ENCODE results near the gene GALNT2.

GALNT2 gene

GRCh38 chr1:230261928-230262650 is 195.1 kb downstream of the GALNT2 start:
- WGBS, result 94% methylated on average over 21 of the region's 21 CpGs
- H3K9me3 ChIP-seq (ENCODE audit: insufficient read depth, low read depth, low read length), result 0 out of 2 replicates have a peak, but pooled peaks cover 3% of the 10 kb centered on the region
- H3K36me3 ChIP-seq (ENCODE audit: insufficient read depth, low read length), result peaks cover 43% of the 10 kb centered on the region
- no peaks in the 10 kb centered on the region for H3K4me1 ChIP-seq (ENCODE audit: insufficient read depth, low read length)
- H3K4me3 ChIP-seq (ENCODE audit: low read length), result no peak overlapping the region
- H3K9ac ChIP-seq (ENCODE audit: low read depth, low read length), result no peak overlapping the region
- H3K27me3 ChIP-seq (ENCODE audit: insufficient read depth, low read length), result no peaks in the 10 kb centered on the region
- no peak overlapping the region for H3K27ac ChIP-seq (ENCODE audit: low read depth, low read length)

- 93% methylated on average over 13 of the region's 13 CpGs for WGBS
- Histone ChIP-seq H3K27me3 (ENCODE audit: insufficient read depth, low read length) (no peaks in the 10 kb centered on the region), H3K36me3 (ENCODE audit: insufficient read depth, low read length) (peaks cover 37% of the 10 kb centered on the region), H3K4me3 (ENCODE audit: low read length) (no peak overlapping the region), H3K27ac (ENCODE audit: low read depth, low read length) (no peak overlapping the region), H3K9me3 (ENCODE audit: insufficient read depth, low read depth, low read length) (0 out of 2 replicates have a peak, but pooled peaks cover 3% of the 10 kb centered on the region), H3K4me1 (ENCODE audit: insufficient read depth, low read length) (no peaks in the 10 kb centered on the region), H3K9ac (ENCODE audit: low read depth, low read length) (no peak overlapping the region)
These were observed 196.0 kb downstream of the GALNT2 start for GRCh38 chr1:230262867-230263567.

- Histone ChIP-seq H3K27me3 (ENCODE audit: insufficient read depth, low read length) (no peaks in the 10 kb centered on the region), H3K9ac (ENCODE audit: low read depth, low read length) (no peak overlapping the region), H3K4me1 (ENCODE audit: insufficient read depth, low read length) (peaks cover 2% of the 10 kb centered on the region; the same call in 1 of the 2 replicates), H3K4me3 (ENCODE audit: low read length) (no peak overlapping the region), H3K36me3 (ENCODE audit: insufficient read depth, low read length) (peaks cover 37% of the 10 kb centered on the region), H3K9me3 (ENCODE audit: insufficient read depth, low read depth, low read length) (0 out of 2 replicates have a peak, but pooled peaks cover 3% of the 10 kb centered on the region), H3K27ac (ENCODE audit: low read depth, low read length) (no peak overlapping the region)
- 93% methylated on average over 21 of the region's 21 CpGs for WGBS
These were observed 196.6 kb downstream of the GALNT2 start for GRCh38 chr1:230263568-230264195.

GRCh38 chr1:230264342-230264741 is 197.3 kb downstream of the GALNT2 start:
- H3K27ac ChIP-seq (ENCODE audit: low read depth, low read length), result no peak overlapping the region
- WGBS, result 95% methylated on average over 8 of the region's 8 CpGs
- no peak overlapping the region for H3K4me3 ChIP-seq (ENCODE audit: low read length)
- H3K36me3 ChIP-seq (ENCODE audit: insufficient read depth, low read length), result peaks cover 34% of the 10 kb centered on the region
- H3K27me3 ChIP-seq (ENCODE audit: insufficient read depth, low read length), result no peaks in the 10 kb centered on the region
- peaks cover 3% of the 10 kb centered on the region; the same call in 1 of the 2 replicates for H3K4me1 ChIP-seq (ENCODE audit: insufficient read depth, low read length)
- no peak overlapping the region for H3K9ac ChIP-seq (ENCODE audit: low read depth, low read length)
- no peaks in the 10 kb centered on the region for H3K9me3 ChIP-seq (ENCODE audit: insufficient read depth, low read depth, low read length)

GRCh38 chr1:230265200-230266115 is 198.4 kb downstream of the GALNT2 start:
- Histone ChIP-seq H3K4me1 (ENCODE audit: insufficient read depth, low read length) (peaks cover 3% of the 10 kb centered on the region; the same call in 1 of the 2 replicates), H3K36me3 (ENCODE audit: insufficient read depth, low read length) (peaks cover 30% of the 10 kb centered on the region), H3K4me3 (ENCODE audit: low read length) (no peak overlapping the region), H3K9ac (ENCODE audit: low read depth, low read length) (no peak overlapping the region), H3K27me3 (ENCODE audit: insufficient read depth, low read length) (no peaks in the 10 kb centered on the region), H3K9me3 (ENCODE audit: insufficient read depth, low read depth, low read length) (no peaks in the 10 kb centered on the region), H3K27ac (ENCODE audit: low read depth, low read length) (no peak overlapping the region)
- WGBS, result 96% methylated on average over 17 of the region's 17 CpGs

- H3K9me3 ChIP-seq (ENCODE audit: insufficient read depth, low read depth, low read length), result no peaks in the 10 kb centered on the region
- no peak overlapping the region for H3K9ac ChIP-seq (ENCODE audit: low read depth, low read length)
- H3K4me1 ChIP-seq (ENCODE audit: insufficient read depth, low read length), result peaks cover 3% of the 10 kb centered on the region; the same call in 1 of the 2 replicates
- H3K4me3 ChIP-seq (ENCODE audit: low read length), result no peak overlapping the region
- no peak overlapping the region for H3K27ac ChIP-seq (ENCODE audit: low read depth, low read length)
- no peaks in the 10 kb centered on the region for H3K27me3 ChIP-seq (ENCODE audit: insufficient read depth, low read length)
- peaks cover 30% of the 10 kb centered on the region for H3K36me3 ChIP-seq (ENCODE audit: insufficient read depth, low read length)
- 71% methylated on average over 2 of the region's 2 CpGs for whole genome bisulfite sequencing
These were observed 199.4 kb downstream of the GALNT2 start for GRCh38 chr1:230266456-230266855.

- H3K27ac ChIP-seq (ENCODE audit: low read depth, low read length), result no peak overlapping the region
- 93% methylated on average over 17 of the region's 17 CpGs for WGBS
These were observed 200.5 kb downstream of the GALNT2 start for GRCh38 chr1:230267338-230268065.

GRCh38 chr1:230268371-230269170 is 201.5 kb downstream of the GALNT2 start:
- 0 out of 2 replicates have a peak overlapping the region, but pooled peaks have one; percentile 2 for H3K27ac ChIP-seq (ENCODE audit: low read depth, low read length)
- no peaks in the 10 kb centered on the region for H3K9me3 ChIP-seq (ENCODE audit: insufficient read depth, low read depth, low read length)
- H3K27me3 ChIP-seq (ENCODE audit: insufficient read depth, low read length), result no peaks in the 10 kb centered on the region
- WGBS, result 90% methylated on average over 18 of the region's 19 CpGs
- peaks cover 21% of the 10 kb centered on the region for H3K36me3 ChIP-seq (ENCODE audit: insufficient read depth, low read length)
- peaks cover 3% of the 10 kb centered on the region; the same call in 1 of the 2 replicates for H3K4me1 ChIP-seq (ENCODE audit: insufficient read depth, low read length)
- H3K4me3 ChIP-seq (ENCODE audit: low read length), result no peak overlapping the region
- H3K9ac ChIP-seq (ENCODE audit: low read depth, low read length), result no peak overlapping the region

More at GRCh38 chr1:230267338-230268065, 200.5 kb downstream of the GALNT2 start:
- H3K36me3 ChIP-seq (ENCODE audit: insufficient read depth, low read length), result peaks cover 30% of the 10 kb centered on the region
- peaks cover 3% of the 10 kb centered on the region; the same call in 1 of the 2 replicates for H3K4me1 ChIP-seq (ENCODE audit: insufficient read depth, low read length)
- H3K4me3 ChIP-seq (ENCODE audit: low read length), result no peak overlapping the region
- no peaks in the 10 kb centered on the region for H3K9me3 ChIP-seq (ENCODE audit: insufficient read depth, low read depth, low read length)
- H3K9ac ChIP-seq (ENCODE audit: low read depth, low read length), result no peak overlapping the region
- H3K27me3 ChIP-seq (ENCODE audit: insufficient read depth, low read length), result no peaks in the 10 kb centered on the region

- Histone ChIP-seq H3K27me3 (ENCODE audit: insufficient read depth, low read length) (no peaks in the 10 kb centered on the region), H3K9ac (ENCODE audit: low read depth, low read length) (no peak overlapping the region), H3K4me3 (ENCODE audit: low read length) (no peak overlapping the region), H3K4me1 (ENCODE audit: insufficient read depth, low read length) (peaks cover 3% of the 10 kb centered on the region; the same call in 1 of the 2 replicates), H3K9me3 (ENCODE audit: insufficient read depth, low read depth, low read length) (no peaks in the 10 kb centered on the region), H3K36me3 (ENCODE audit: insufficient read depth, low read length) (peaks cover 17% of the 10 kb centered on the region), H3K27ac (ENCODE audit: low read depth, low read length) (no peak overlapping the region)
- WGBS, result 100% methylated on average over 1 of the region's 1 CpG
These were observed 203.1 kb downstream of the GALNT2 start for GRCh38 chr1:230270185-230270558.
